ENCODE measurements around the gene TMEM11. TPM values are rescaled to one million over a fixed set of nuclear protein-coding genes. Genes with fewer than 3 reads are reported as not detected.

Gene TMEM11
- total RNA-seq, 1 donor: 18.1 TPM

- TF ChIP-seq CTCF (IDR thresholded peaks at IDR 0.05; ENCODE audit: extremely low read depth, low read depth, low read length): no peak
- Histone ChIP-seq H4K20me1 (ENCODE audit: insufficient read depth, low read length) (no peaks in the 10 kb centered on the region), H3K27me3 (ENCODE audit: insufficient read depth, low read length) (no peaks in the 10 kb centered on the region), H3K9me3 (ENCODE audit: low read depth, low read length) (no peaks in the 10 kb centered on the region), H2AFZ (ENCODE audit: low read length) (no peak overlapping the region), H3K27ac (ENCODE audit: low read depth, low read length) (no peak overlapping the region), H3K79me2 (ENCODE audit: insufficient read depth, low read length) (peaks cover 13% of the 10 kb centered on the region), H3K4me3 (ENCODE audit: insufficient read depth, low read length) (no peak overlapping the region), H3K4me2 (ENCODE audit: insufficient read depth, low read length) (no peak overlapping the region), H3K4me1 (ENCODE audit: insufficient read depth, low read length) (peaks cover 27% of the 10 kb centered on the region), H3K36me3 (ENCODE audit: insufficient read depth, low read length) (no peaks in the 10 kb centered on the region)
- DNase-seq (ENCODE audit: insufficient read length, low spot score, missing footprints): no peak
These were observed 43.2 kb downstream of the TMEM11 start for GRCh38 chr17:21170809-21171208.

GRCh38 chr17:21169496-21169895, 44.5 kb downstream of the TMEM11 start:
- TF ChIP-seq CTCF (IDR thresholded peaks at IDR 0.05; ENCODE audit: extremely low read depth, low read depth, low read length): no peak
- H3K9me3 ChIP-seq (ENCODE audit: low read depth, low read length): no peaks in the 10 kb centered on the region
- H2AFZ ChIP-seq (ENCODE audit: low read length): no peak overlapping the region
- no peaks in the 10 kb centered on the region for H3K36me3 ChIP-seq (ENCODE audit: insufficient read depth, low read length)
- H3K4me2 ChIP-seq (ENCODE audit: insufficient read depth, low read length): no peak overlapping the region
- no peaks in the 10 kb centered on the region for H4K20me1 ChIP-seq (ENCODE audit: insufficient read depth, low read length)
- H3K27me3 ChIP-seq (ENCODE audit: insufficient read depth, low read length): no peaks in the 10 kb centered on the region
- no peak overlapping the region for H3K4me3 ChIP-seq (ENCODE audit: insufficient read depth, low read length)
- peaks cover 18% of the 10 kb centered on the region for H3K79me2 ChIP-seq (ENCODE audit: insufficient read depth, low read length)
- DNase-seq (ENCODE audit: insufficient read length, low spot score, missing footprints): no peak
- peaks cover 30% of the 10 kb centered on the region for H3K4me1 ChIP-seq (ENCODE audit: insufficient read depth, low read length)
- no peak overlapping the region for H3K27ac ChIP-seq (ENCODE audit: low read depth, low read length)

GRCh38 chr17:21168555-21168865, 45.5 kb downstream of the TMEM11 start:
- peaks cover 20% of the 10 kb centered on the region for H3K79me2 ChIP-seq (ENCODE audit: insufficient read depth, low read length)
- no peak overlapping the region for H3K27ac ChIP-seq (ENCODE audit: low read depth, low read length)
- peaks cover 23% of the 10 kb centered on the region for H3K4me1 ChIP-seq (ENCODE audit: insufficient read depth, low read length)
- no peak for TF ChIP-seq CTCF (IDR thresholded peaks at IDR 0.05; ENCODE audit: extremely low read depth, low read depth, low read length)
- no peaks in the 10 kb centered on the region for H3K9me3 ChIP-seq (ENCODE audit: low read depth, low read length)
- H4K20me1 ChIP-seq (ENCODE audit: insufficient read depth, low read length): no peaks in the 10 kb centered on the region
- H3K4me3 ChIP-seq (ENCODE audit: insufficient read depth, low read length): no peak overlapping the region
- no peaks in the 10 kb centered on the region for H3K27me3 ChIP-seq (ENCODE audit: insufficient read depth, low read length)
- H3K4me2 ChIP-seq (ENCODE audit: insufficient read depth, low read length): no peak overlapping the region
- no peak for DNase-seq (ENCODE audit: insufficient read length, low spot score, missing footprints)
- no peaks in the 10 kb centered on the region for H3K36me3 ChIP-seq (ENCODE audit: insufficient read depth, low read length)
- no peak overlapping the region for H2AFZ ChIP-seq (ENCODE audit: low read length)

GRCh38 chr17:21167303-21167702, 46.7 kb downstream of the TMEM11 start:
- Histone ChIP-seq H2AFZ (ENCODE audit: low read length) (peak overlapping the region; percentile 30), H3K27me3 (ENCODE audit: insufficient read depth, low read length) (no peaks in the 10 kb centered on the region), H3K4me3 (ENCODE audit: insufficient read depth, low read length) (peak overlapping the region; percentile 19), H3K27ac (ENCODE audit: low read depth, low read length) (peak overlapping the region; percentile 87), H3K4me2 (ENCODE audit: insufficient read depth, low read length) (peak overlapping the region; percentile 32), H3K9me3 (ENCODE audit: low read depth, low read length) (no peaks in the 10 kb centered on the region), H3K36me3 (ENCODE audit: insufficient read depth, low read length) (no peaks in the 10 kb centered on the region), H4K20me1 (ENCODE audit: insufficient read depth, low read length) (no peaks in the 10 kb centered on the region), H3K79me2 (ENCODE audit: insufficient read depth, low read length) (peaks cover 22% of the 10 kb centered on the region), H3K4me1 (ENCODE audit: insufficient read depth, low read length) (peaks cover 29% of the 10 kb centered on the region)
- DNase-seq (ENCODE audit: insufficient read length, low spot score, missing footprints): peak; percentile 81
- TF ChIP-seq CTCF (IDR thresholded peaks at IDR 0.05; ENCODE audit: extremely low read depth, low read depth, low read length): no peak

All from osteoblast (primary cell).